Hepatic stellate cell (primary cell): ENCODE results near the gene ARPC2.

Source experiments
- DNase-seq: peaks from one replicate; pipeline ENCODE4 v3.0.0; 2011; ENCODE audit warnings: low spot score

ARPC2 gene

GRCh38 chr2:218217360-218218267 lies 625 bp downstream of the ARPC2 start:
- DNase-seq: peak; percentile 48

GRCh38 chr2:218218268-218219185 lies 1.5 kb downstream of the ARPC2 start:
- DNase-seq: no peak

GRCh38 chr2:218219934-218220333 lies 2.9 kb downstream of the ARPC2 start:
- no peak for DNase-seq

GRCh38 chr2:218221000-218221399 lies 4.0 kb downstream of the ARPC2 start:
- DNase-seq: no peak

GRCh38 chr2:218223046-218223445 lies 6.1 kb downstream of the ARPC2 start:
- no peak for DNase-seq

GRCh38 chr2:218224186-218224585 lies 7.2 kb downstream of the ARPC2 start:
- no peak for DNase-seq

GRCh38 chr2:218226903-218227302 lies 9.9 kb downstream of the ARPC2 start:
- no peak for DNase-seq

- no peak for DNase-seq
Measured at GRCh38 chr2:218228366-218229090, 11.5 kb downstream of the ARPC2 start.

GRCh38 chr2:218229239-218229638 lies 12.2 kb downstream of the ARPC2 start:
- DNase-seq: peak; percentile 67

- DNase-seq: no peak
Measured at GRCh38 chr2:218229851-218230250, 12.9 kb downstream of the ARPC2 start.

GRCh38 chr2:218230882-218231281 lies 13.9 kb downstream of the ARPC2 start:
- peak; percentile 36 for DNase-seq

- no peak for DNase-seq
Measured at GRCh38 chr2:218233543-218233942, 16.6 kb downstream of the ARPC2 start.

GRCh38 chr2:218234521-218234920 lies 17.5 kb downstream of the ARPC2 start:
- DNase-seq: no peak

GRCh38 chr2:218235017-218235416 lies 18.0 kb downstream of the ARPC2 start:
- DNase-seq: no peak

GRCh38 chr2:218236829-218237228 lies 19.8 kb downstream of the ARPC2 start:
- DNase-seq: no peak

- no peak for DNase-seq
Measured at GRCh38 chr2:218238887-218239286, 21.9 kb downstream of the ARPC2 start.

GRCh38 chr2:218244204-218244603 lies 27.2 kb downstream of the ARPC2 start:
- no peak for DNase-seq

- DNase-seq: no peak
Measured at GRCh38 chr2:218244665-218245064, 27.7 kb downstream of the ARPC2 start.

GRCh38 chr2:218245214-218245613 lies 28.2 kb downstream of the ARPC2 start:
- no peak for DNase-seq

- DNase-seq: no peak
Measured at GRCh38 chr2:218249691-218250090, 32.7 kb downstream of the ARPC2 start.

- DNase-seq: no peak
Measured at GRCh38 chr2:218252509-218253231, 35.7 kb downstream of the ARPC2 start.

GRCh38 chr2:218253232-218253625 lies 36.2 kb downstream of the ARPC2 start:
- DNase-seq: no peak
